Bone marrow (tissue), 2 donors: ENCODE measurements around the gene KLF11.

Experiments used
- DNase-seq, 2 donors: peaks; one replicate each; lab custom pipeline; 2025; lab: John Stamatoyannopoulos, UW

Gene KLF11

GRCh38 chr2:10043256-10043905 is at the start of gene KLF11:
KLF11 (plus strand) TSS chr2:10043550; CDS start chr2:10043717, 167 bp downstream.
- peak in 1 of 2 donors; percentile 51 for DNase-seq

GRCh38 chr2:9994462-9994861 is 48.9 kb upstream of the KLF11 start:
- DNase-seq: no peak

GRCh38 chr2:9995059-9995458 is 48.3 kb upstream of the KLF11 start:
- no peak for DNase-seq

DNA sequence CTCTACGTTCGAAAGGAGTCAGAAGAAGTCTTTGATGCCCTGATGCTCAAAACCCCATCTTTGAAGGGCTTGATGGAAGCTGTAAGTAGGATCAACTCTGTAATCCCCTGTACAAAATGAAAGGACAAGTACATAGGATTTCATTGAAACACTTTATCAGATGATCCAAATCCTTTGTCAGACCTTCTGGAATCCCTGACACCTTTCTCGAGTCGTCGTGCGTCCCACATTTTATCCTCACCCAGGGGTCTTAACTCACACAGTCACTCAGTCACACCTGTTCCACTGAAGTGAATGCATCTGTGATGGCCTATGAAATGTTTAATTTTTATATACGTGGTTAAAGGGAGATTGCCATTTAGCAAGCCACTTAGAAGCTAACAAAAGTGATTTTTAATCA is 47.0 kb upstream of the KLF11 start:
- no peak for DNase-seq

- DNase-seq: no peak
These were observed 45.4 kb upstream of the KLF11 start for GRCh38 chr2:9997936-9998335.

- DNase-seq: no peak
These were observed 44.3 kb upstream of the KLF11 start for GRCh38 chr2:9998916-9999654.

DNA sequence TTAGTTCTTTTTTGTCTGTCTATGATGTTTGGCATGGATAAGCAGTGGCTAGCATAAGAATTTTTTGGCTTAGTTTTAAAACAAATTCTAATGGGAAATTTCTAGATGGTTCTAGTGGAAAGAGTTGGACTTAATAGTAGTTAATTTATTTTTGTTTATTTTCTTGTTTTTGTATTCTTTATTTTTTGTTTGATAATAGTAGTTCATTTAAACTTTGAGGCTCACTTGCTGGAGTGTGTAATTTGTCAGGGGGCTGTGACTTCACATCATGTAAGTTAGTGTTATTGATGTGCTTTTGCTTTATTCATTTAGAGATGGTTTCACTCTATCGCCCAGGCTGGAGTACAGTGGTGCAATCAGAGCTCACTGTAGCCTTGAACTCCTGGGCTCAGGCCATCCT is 43.7 kb upstream of the KLF11 start:
- DNase-seq: no peak

DNA sequence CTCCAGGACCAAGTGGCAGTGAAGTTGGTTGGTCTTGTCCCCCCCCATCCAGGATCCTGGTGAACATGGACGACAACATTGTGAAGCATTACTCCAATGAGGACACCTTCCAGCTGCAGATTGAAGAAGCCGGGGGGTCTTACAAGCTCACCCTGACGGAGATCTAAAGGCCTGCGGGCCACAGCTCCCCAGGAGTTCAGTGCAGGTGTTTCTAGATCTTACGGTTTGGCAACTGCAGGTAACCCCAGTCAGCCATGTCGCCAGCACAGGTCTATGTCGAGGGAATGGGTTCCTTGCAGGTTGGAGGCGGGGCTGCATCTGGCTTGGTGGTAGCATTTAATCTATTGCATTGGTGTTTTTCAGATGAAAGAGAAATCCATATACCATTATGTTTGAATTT is 42.8 kb upstream of the KLF11 start:
- no peak for DNase-seq

- no peak for DNase-seq
These were observed 41.8 kb upstream of the KLF11 start for GRCh38 chr2:10001586-10001985.

- no peak for DNase-seq
These were observed 41.2 kb upstream of the KLF11 start for GRCh38 chr2:10002109-10002508.

- no peak for DNase-seq
These were observed 40.7 kb upstream of the KLF11 start for GRCh38 chr2:10002681-10003080.

DNA sequence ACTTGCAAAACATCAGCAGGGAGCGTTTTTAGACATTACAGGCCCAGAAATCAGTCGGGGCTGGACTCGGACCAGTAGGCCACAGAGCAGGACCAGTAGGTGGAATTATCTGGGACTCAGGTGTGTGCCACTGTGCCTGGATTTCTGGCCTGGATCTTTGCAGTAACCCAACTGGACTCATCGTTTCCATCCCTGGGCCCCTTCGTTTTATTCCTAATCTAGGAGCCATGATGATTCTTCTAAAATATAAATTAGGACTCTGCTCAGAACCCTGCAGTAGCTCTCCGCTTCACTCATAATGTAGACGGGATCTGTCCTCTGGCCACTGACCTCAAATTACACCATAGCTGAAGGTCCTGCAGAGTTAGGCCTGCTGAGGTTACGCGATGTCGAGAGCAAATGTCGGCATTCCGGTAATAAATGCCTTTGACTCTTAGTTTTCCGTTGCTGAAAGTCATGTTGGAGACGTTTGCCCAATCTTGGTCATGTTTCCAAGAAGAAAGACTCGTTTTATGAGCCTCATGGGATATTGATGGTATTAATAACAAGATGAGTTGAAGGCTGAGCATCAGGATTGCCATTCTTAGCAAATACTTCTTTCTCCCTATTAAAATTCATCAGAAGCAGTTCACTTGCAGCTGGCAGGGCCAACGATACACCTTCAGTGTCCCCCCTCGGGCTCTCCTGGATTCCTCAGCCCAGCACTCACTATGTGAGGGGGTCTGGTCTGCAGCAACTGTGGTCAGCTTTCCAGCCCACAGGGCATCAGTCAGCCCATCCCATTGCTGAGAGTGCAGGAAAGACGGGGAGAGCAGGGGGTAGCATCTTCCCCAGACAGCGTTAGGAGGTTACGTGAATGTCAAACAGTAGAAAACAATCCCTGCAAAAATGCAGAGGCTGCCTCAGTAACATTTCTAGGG is 39.9 kb upstream of the KLF11 start:
- DNase-seq: no peak

- DNase-seq: no peak
These were observed 38.9 kb upstream of the KLF11 start for GRCh38 chr2:10004401-10004800.

- no peak for DNase-seq
These were observed 38.5 kb upstream of the KLF11 start for GRCh38 chr2:10004836-10005235.

- DNase-seq: no peak
These were observed 37.7 kb upstream of the KLF11 start for GRCh38 chr2:10005461-10006235.

DNA sequence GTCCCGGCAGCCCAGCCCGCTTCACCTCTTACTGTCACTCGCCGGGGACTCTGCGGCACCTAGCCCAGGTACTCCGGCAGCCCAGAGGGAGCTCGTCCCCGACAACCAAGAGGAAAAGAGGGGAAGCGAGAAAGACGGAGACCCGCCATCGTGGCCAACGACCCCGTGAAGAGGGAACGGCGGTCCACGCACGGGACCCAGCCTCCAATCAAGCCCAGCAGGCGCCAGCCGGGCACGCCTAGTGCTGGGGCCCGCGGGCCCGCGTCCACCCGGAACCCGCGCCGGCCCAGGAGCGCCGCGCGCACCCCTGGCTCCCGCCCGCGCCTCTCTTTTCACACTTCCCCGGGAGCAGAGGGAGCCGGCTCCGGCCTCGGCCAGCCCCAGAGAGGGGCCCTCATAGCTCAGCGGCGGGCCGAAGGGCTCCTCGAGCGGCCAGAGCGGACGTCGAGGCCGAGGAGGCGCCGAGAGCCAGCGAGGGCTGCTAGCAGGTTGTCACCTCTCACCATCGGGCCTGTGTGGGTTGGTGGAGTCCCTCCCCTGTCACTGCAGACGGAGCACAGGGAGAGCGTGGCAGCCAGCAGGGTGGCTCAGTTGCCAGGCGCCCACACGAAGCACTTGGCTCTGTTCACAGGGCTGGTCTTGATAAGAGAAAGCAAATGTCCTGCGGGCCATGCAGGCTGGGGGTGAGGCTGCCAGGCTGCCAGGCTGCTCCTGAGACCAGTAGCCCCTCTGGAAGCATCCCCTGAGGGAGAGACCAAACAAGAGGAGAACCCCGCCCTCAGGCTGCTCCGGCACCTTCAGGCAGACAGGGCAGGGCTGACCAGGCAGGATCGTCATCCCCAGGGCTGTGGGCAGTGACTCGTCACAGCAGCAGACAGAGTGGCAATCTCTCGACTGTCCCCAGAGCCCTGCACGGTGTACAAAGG is 36.9 kb upstream of the KLF11 start:
- no peak for DNase-seq

DNA sequence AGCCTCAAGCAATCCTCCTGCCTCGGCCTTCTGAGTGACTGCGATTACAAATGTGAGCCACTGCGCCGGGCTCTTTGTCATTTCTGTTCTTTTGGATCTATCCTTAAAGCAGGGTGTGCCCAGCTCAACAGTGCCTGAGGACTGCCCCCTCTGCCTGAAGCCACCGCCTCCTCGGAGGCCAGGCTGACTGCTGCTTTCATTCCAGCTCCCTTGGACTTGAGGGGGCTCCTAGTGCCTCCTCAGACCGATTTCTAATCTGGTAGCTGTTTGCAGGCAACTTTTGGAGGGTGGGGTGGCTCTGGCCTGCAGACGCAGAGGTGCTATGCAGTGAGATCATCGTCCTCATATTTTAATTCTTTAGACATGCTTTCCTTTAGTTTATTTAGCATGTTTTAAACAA is 35.9 kb upstream of the KLF11 start:
- no peak for DNase-seq

- DNase-seq: no peak
These were observed 35.2 kb upstream of the KLF11 start for GRCh38 chr2:10007921-10008808.

GRCh38 chr2:10008809-10009176 is 34.6 kb upstream of the KLF11 start:
- DNase-seq: no peak

- DNase-seq: no peak
These were observed 34.0 kb upstream of the KLF11 start for GRCh38 chr2:10009271-10009810.
